ENCODE measurements around the gene RPS4Y1. TPM values are rescaled to one million over a fixed set of nuclear protein-coding genes. Genes with fewer than 3 reads are reported as not detected.

Gene RPS4Y1
- total and polyA plus RNA-seq, 9 donors: 1.6 TPM; not detected in 8

DNA sequence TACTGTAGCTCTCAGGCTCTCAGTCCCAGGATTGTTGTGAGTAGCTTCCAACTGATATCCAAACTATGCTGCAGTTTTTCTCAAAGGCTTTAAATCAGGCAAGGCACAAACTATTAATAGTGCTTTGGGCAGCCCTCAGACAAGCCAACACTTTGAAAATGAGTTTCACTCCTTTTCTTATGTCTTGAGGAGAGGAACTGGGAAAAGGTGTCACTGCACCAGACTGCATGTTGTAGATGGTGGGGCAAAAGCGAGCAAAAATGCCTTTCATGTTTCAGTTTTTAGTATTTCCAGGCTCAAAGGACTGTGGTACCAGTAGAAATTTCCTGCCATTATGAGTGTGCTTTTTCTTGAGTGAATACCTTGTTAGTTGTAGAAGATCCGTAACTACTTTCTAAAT, 54.6 kb downstream of the RPS4Y1 start:
- no peak overlapping the region for H3K4me3 ChIP-seq
- WGBS, 3 donors: no CpG with 5 or more reads among the region's 2 CpGs
- H3K9me3 ChIP-seq: no peaks in the 10 kb centered on the region
- H3K27ac ChIP-seq: no peak overlapping the region
- H3K36me3 ChIP-seq: no peaks in the 10 kb centered on the region
- H3K27me3 ChIP-seq: no peaks in the 10 kb centered on the region
- TF ChIP-seq POLR2A (IDR thresholded peaks at IDR 0.05) (no peak), CTCF (IDR thresholded peaks at IDR 0.05) (no peak), EP300 (IDR thresholded peaks at IDR 0.05) (no peak)
- no peaks in the 10 kb centered on the region for H3K4me1 ChIP-seq (ENCODE audit: insufficient read depth)
- intact Hi-C loops (cut with DNase I): no loop called here
- DNase-seq: no peak

- no peak for TF ChIP-seq CTCF (IDR thresholded peaks at IDR 0.05)
- TF ChIP-seq EP300 (IDR thresholded peaks at IDR 0.05): no peak
- TF ChIP-seq POLR2A (IDR thresholded peaks at IDR 0.05): no peak
Observed at GRCh38 chrY:2907356-2907755, 66.0 kb downstream of the RPS4Y1 start.

GRCh38 chrY:2913066-2913815, 71.8 kb downstream of the RPS4Y1 start:
- TF ChIP-seq EP300 (IDR thresholded peaks at IDR 0.05) (no peak), POLR2A (IDR thresholded peaks at IDR 0.05) (no peak), CTCF (IDR thresholded peaks at IDR 0.05) (no peak)
- Histone ChIP-seq H3K36me3 (no peaks in the 10 kb centered on the region), H3K4me3 (no peak overlapping the region), H3K4me1 (ENCODE audit: insufficient read depth) (no peaks in the 10 kb centered on the region), H3K9me3 (no peaks in the 10 kb centered on the region), H3K27ac (no peak overlapping the region), H3K27me3 (no peaks in the 10 kb centered on the region)
- no peak for DNase-seq
- intact Hi-C loops (cut with DNase I): no loop called here

More at GRCh38 chrY:2907356-2907755, 66.0 kb downstream of the RPS4Y1 start:
- intact Hi-C loops (cut with DNase I): no loop called here
- WGBS, 3 donors: no CpG with 5 or more reads among the region's 1 CpG
- Histone ChIP-seq H3K27ac (no peak overlapping the region), H3K9me3 (no peaks in the 10 kb centered on the region), H3K27me3 (no peaks in the 10 kb centered on the region), H3K36me3 (no peaks in the 10 kb centered on the region), H3K4me3 (no peak overlapping the region), H3K4me1 (ENCODE audit: insufficient read depth) (no peaks in the 10 kb centered on the region)
- no peak for DNase-seq

Small RNA genes lying within 50 kb of the gene (small RNA-seq; reads per million reads assigned to genes)
- not detected for gene TOMM22P2

Other genes starting within 250 kb of the RPS4Y1 start
- not detected for gene SRY, start 53.9 kb upstream of the RPS4Y1 start, total RNA-seq
- not detected for gene SRY, start 53.9 kb upstream of the RPS4Y1 start, polyA plus RNA-seq
- under 1 TPM in 1 of 7 donors, not detected in 6; 0.18 TPM for gene ZFY, start 93.8 kb downstream of the RPS4Y1 start, total RNA-seq
- not detected for gene ZFY, start 93.8 kb downstream of the RPS4Y1 start, polyA plus RNA-seq